GM12874 (cell line): ENCODE measurements around the gene DUSP22.

Experiments
- CTCF ChIP-seq: IDR thresholded peaks from 2 replicates; pipeline ENCODE4 v1.5.1; 2011; ENCODE audit warnings: low read depth, mild to moderate bottlenecking, control low read depth, low read length, moderate library complexity; ENCODE audit not compliant: insufficient read depth

DUSP22 gene

GRCh38 chr6:287489-287860, 4.8 kb upstream of the DUSP22 start:
- no peak for TF ChIP-seq CTCF

GRCh38 chr6:288866-289265, 3.4 kb upstream of the DUSP22 start:
- no peak for TF ChIP-seq CTCF

DNA sequence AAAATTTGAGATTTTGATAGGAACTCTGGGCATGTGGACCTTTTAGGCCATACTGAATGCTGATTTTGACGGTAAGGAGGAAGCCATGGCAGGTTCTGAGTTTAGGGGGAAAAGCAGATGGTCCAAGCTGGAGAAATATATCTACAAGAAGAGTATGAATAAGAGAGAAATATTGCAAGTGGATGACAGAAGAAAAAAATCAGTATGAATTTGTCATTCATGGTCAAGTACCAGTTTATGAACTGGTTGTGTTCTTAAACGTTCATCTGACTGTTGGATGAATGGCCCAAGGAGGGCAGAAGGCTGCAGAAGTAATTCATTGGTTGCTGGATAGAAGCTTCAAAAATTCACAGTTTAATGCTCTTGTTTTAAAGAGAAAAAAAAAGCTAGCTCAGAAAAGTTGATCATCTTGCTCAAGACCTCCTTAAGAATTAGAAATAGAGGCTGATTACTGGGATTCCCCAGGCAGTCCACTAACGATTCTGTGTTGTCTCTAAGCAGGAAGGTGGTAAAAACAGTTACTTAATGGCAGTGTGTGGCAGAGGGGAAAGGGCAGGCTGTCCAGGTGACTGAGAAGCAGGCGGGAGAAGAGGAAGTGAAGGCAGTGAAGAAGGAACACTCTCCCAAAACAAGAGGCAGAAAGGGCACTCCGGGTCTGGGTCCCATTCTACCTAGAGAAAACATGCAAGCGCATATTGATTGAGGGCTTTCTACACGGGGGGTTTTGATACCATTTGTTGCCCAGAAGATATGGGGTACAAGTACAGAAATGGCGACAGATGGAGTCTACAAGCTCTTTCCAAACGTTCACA, 2.0 kb upstream of the DUSP22 start:
- TF ChIP-seq CTCF = no peak

DNA sequence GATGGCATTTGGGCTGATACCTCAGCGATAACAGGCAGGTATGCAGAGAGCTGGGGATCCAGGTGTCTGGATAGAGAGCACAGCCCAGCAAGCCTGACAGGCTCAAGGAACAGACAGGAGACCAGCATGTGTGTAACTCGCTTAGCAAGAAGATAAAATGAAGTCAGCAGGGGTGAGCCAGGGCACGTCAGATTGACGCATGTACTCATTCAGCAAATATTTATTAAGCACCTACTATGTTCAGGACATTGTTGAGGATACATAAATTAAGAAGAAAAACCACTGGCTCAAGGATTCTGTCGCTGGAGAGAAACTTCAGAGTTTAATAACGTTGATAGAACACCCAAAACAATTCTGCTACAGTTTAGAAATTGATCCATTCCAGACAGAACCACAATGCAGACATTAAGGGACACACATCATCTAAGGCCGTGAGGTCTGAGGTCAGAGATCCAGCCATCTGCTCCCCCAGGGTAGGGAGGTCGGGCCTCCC, 1.0 kb upstream of the DUSP22 start:
- TF ChIP-seq CTCF = no peak

DNA sequence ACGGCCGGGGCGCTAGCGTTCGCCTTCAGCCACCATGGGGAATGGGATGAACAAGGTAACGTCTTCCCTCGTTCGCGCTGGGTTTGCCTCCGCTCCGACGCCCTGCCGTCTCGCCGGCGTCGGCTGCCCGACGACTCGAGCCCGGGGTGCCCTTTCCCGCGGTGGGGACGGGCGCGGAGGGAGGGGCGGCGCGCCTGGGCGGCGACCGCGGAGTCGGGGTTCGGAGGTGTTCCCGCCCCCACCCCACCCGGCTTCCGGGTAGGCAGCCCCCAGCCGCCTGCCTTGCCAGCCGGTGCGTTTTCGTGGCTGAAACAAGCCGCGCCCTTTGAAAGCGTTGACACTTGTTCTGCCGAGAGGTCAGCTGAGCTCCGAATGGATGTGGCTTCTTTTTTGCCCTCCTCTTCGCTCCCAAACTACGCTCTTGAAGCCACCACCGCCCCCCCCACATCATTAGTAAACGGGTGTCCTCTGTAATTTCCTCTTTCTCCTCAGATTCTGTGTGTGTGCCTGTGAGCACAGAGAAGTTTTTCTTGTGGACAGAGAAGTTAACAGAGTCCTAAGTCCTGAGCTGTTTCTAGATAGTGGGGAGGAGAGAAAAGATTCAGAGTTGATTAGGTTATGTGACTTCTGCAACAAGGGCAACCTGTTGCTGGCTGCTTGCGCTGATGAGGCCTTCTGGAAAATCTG, 362 bp downstream of the DUSP22 start:
- TF ChIP-seq CTCF = no peak

GRCh38 chr6:293193-294174, 1.2 kb downstream of the DUSP22 start:
- TF ChIP-seq CTCF = no peak
